ENCODE measurements around the gene EPN2.

The EPN2 gene

DNA sequence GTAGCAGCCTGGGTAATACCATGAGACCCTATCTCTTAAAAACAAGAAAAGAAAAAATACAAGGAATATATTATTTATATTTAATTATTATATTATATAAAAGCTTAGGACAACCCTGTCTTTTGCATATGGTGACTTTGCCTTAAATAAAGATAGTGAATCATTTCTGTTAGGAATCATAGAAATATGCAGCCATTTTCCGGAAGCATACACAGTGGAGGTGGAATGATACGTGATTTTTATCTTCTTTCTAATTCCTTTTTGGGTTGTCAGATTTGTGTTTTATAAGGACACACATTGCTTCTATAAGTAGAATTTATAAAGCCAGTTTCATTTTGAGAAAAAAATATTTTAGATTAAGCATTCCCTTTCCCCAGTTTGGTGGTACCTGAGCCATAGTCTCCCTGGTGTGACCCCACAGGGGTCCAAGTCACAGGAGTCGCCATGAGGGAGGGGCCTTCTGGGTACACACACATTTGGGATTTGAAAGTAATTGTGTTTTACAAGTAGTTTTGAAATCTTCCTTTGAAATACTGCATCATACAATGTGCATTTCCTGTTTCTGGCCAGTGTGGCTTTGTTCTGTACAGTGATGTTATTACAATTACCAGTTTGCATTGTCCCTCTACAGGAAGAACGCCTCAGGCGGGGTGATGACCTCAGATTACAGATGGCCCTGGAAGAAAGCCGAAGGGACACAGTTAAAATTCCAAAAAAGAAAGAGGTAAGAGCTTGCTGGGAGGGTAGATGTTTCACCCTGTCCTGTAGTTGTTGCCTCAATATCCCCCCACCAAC, 74.5 kb downstream of the EPN2 start:
- H3K27me3 ChIP-seq (ENCODE audit: insufficient read depth, low read depth) = no peaks in the 10 kb centered on the region
- no peak overlapping the region for H3K27ac ChIP-seq

GRCh38 chr17:19312406-19312805, 75.2 kb downstream of the EPN2 start:
- TF ChIP-seq CTCF (conservative IDR thresholded peaks at IDR 0.05; ENCODE audit: low read depth, low read length) = no peak
- Histone ChIP-seq H3K36me3 (ENCODE audit: insufficient read depth) (no peaks in the 10 kb centered on the region), H3K4me1 (ENCODE audit: low read depth, poor library complexity, severe bottlenecking) (peaks cover 40% of the 10 kb centered on the region), H3K79me2 (ENCODE audit: insufficient read depth, low read depth) (no peaks in the 10 kb centered on the region), H4K20me1 (ENCODE audit: insufficient read depth) (no peaks in the 10 kb centered on the region), H3K27ac (no peak overlapping the region), H3K4me2 (no peak overlapping the region), H2AFZ (ENCODE audit: low read depth) (no peak overlapping the region), H3K9ac (no peak overlapping the region), H3K27me3 (ENCODE audit: insufficient read depth, low read depth) (no peaks in the 10 kb centered on the region), H3K4me3 (IDR thresholded peaks at IDR 0.05; ENCODE audit: insufficient read depth, low read depth, low read length) (no peak overlapping the region)

More for the DNA sequence above, 74.5 kb downstream of the EPN2 start:
- Histone ChIP-seq H4K20me1 (ENCODE audit: insufficient read depth) (no peaks in the 10 kb centered on the region), H3K9ac (no peak overlapping the region), H3K4me1 (ENCODE audit: low read depth, poor library complexity, severe bottlenecking) (peaks cover 40% of the 10 kb centered on the region), H3K36me3 (ENCODE audit: insufficient read depth) (no peaks in the 10 kb centered on the region), H3K79me2 (ENCODE audit: insufficient read depth, low read depth) (no peaks in the 10 kb centered on the region), H2AFZ (ENCODE audit: low read depth) (no peak overlapping the region), H3K4me2 (no peak overlapping the region), H3K4me3 (IDR thresholded peaks at IDR 0.05; ENCODE audit: insufficient read depth, low read depth, low read length) (no peak overlapping the region)
- no peak for TF ChIP-seq CTCF (conservative IDR thresholded peaks at IDR 0.05; ENCODE audit: low read depth, low read length)

- Histone ChIP-seq H3K27me3 (ENCODE audit: insufficient read depth, low read depth) (no peaks in the 10 kb centered on the region), H3K4me2 (no peak overlapping the region), H4K20me1 (ENCODE audit: insufficient read depth) (no peaks in the 10 kb centered on the region), H2AFZ (ENCODE audit: low read depth) (no peak overlapping the region), H3K27ac (no peak overlapping the region), H3K36me3 (ENCODE audit: insufficient read depth) (no peaks in the 10 kb centered on the region), H3K4me1 (ENCODE audit: low read depth, poor library complexity, severe bottlenecking) (peaks cover 38% of the 10 kb centered on the region), H3K79me2 (ENCODE audit: insufficient read depth, low read depth) (no peaks in the 10 kb centered on the region), H3K9ac (no peak overlapping the region), H3K4me3 (IDR thresholded peaks at IDR 0.05; ENCODE audit: insufficient read depth, low read depth, low read length) (no peak overlapping the region)
- TF ChIP-seq CTCF (conservative IDR thresholded peaks at IDR 0.05; ENCODE audit: low read depth, low read length) = no peak
These were observed 76.0 kb downstream of the EPN2 start for GRCh38 chr17:19313066-19313745.

GRCh38 chr17:19313746-19314651, 76.8 kb downstream of the EPN2 start:
- Histone ChIP-seq H3K4me3 (IDR thresholded peaks at IDR 0.05; ENCODE audit: insufficient read depth, low read depth, low read length) (no peak overlapping the region), H3K27me3 (ENCODE audit: insufficient read depth, low read depth) (no peaks in the 10 kb centered on the region), H3K27ac (no peak overlapping the region), H3K79me2 (ENCODE audit: insufficient read depth, low read depth) (no peaks in the 10 kb centered on the region), H4K20me1 (ENCODE audit: insufficient read depth) (no peaks in the 10 kb centered on the region), H2AFZ (ENCODE audit: low read depth) (no peak overlapping the region), H3K9ac (no peak overlapping the region), H3K4me2 (no peak overlapping the region), H3K4me1 (ENCODE audit: low read depth, poor library complexity, severe bottlenecking) (peaks cover 32% of the 10 kb centered on the region), H3K36me3 (ENCODE audit: insufficient read depth) (no peaks in the 10 kb centered on the region)
- no peak for TF ChIP-seq CTCF (conservative IDR thresholded peaks at IDR 0.05; ENCODE audit: low read depth, low read length)

All from KMS-11 (cell line).